ENCODE results near the gene ZC3H6. TPM values are rescaled to one million over a fixed set of nuclear protein-coding genes. Genes with fewer than 3 reads are reported as not detected.
"Not testable (repeated sequence)": the region's sequence is repeated elsewhere in the genome, so short reads cannot be mapped to it uniquely, and the experiment has no call there.

Gene ZC3H6
- total RNA-seq, 1 experiment from 2014 or later = 8.7 TPM

- DNase-seq (ENCODE audit: extremely low read depth, low read depth) = no peak
Measured at GRCh38 chr2:112276954-112277353, 1.6 kb downstream of the ZC3H6 start.

- no peak for DNase-seq (ENCODE audit: extremely low read depth, low read depth)
Measured at GRCh38 chr2:112277596-112278220, 2.3 kb downstream of the ZC3H6 start.

GRCh38 chr2:112282066-112282465, 6.7 kb downstream of the ZC3H6 start:
- not testable (repeated sequence) for DNase-seq (ENCODE audit: extremely low read depth, low read depth)

- DNase-seq (ENCODE audit: extremely low read depth, low read depth) = not testable (repeated sequence)
Measured at GRCh38 chr2:112283535-112283934, 8.1 kb downstream of the ZC3H6 start.

- DNase-seq (ENCODE audit: extremely low read depth, low read depth) = no peak
Measured at GRCh38 chr2:112290088-112290487, 14.7 kb downstream of the ZC3H6 start.

- no peak for DNase-seq (ENCODE audit: extremely low read depth, low read depth)
Measured at GRCh38 chr2:112290648-112291047, 15.3 kb downstream of the ZC3H6 start.

- DNase-seq (ENCODE audit: extremely low read depth, low read depth) = no peak
Measured at GRCh38 chr2:112293636-112294401, 18.4 kb downstream of the ZC3H6 start.

GRCh38 chr2:112295407-112296078, 20.1 kb downstream of the ZC3H6 start:
- no peak for DNase-seq (ENCODE audit: extremely low read depth, low read depth)

- no peak for DNase-seq (ENCODE audit: extremely low read depth, low read depth)
Measured at GRCh38 chr2:112296407-112296806, 21.0 kb downstream of the ZC3H6 start.

- DNase-seq (ENCODE audit: extremely low read depth, low read depth) = no peak
Measured at GRCh38 chr2:112301171-112301584, 25.8 kb downstream of the ZC3H6 start.

GRCh38 chr2:112301973-112302372, 26.6 kb downstream of the ZC3H6 start:
- no peak for DNase-seq (ENCODE audit: extremely low read depth, low read depth)

GRCh38 chr2:112304298-112304941, 29.0 kb downstream of the ZC3H6 start:
- no peak for DNase-seq (ENCODE audit: extremely low read depth, low read depth)

GRCh38 chr2:112305132-112305531, 29.7 kb downstream of the ZC3H6 start:
- DNase-seq (ENCODE audit: extremely low read depth, low read depth) = no peak

- no peak for DNase-seq (ENCODE audit: extremely low read depth, low read depth)
Measured at GRCh38 chr2:112310906-112311305, 35.5 kb downstream of the ZC3H6 start.

- no peak for DNase-seq (ENCODE audit: extremely low read depth, low read depth)
Measured at GRCh38 chr2:112311932-112312331, 36.5 kb downstream of the ZC3H6 start.

GRCh38 chr2:112312821-112313220, 37.4 kb downstream of the ZC3H6 start:
- DNase-seq (ENCODE audit: extremely low read depth, low read depth) = no peak

GRCh38 chr2:112314856-112315255, 39.5 kb downstream of the ZC3H6 start:
- DNase-seq (ENCODE audit: extremely low read depth, low read depth) = no peak

GRCh38 chr2:112317303-112318158, 42.1 kb downstream of the ZC3H6 start:
- no peak for DNase-seq (ENCODE audit: extremely low read depth, low read depth)

GRCh38 chr2:112318515-112318914, 43.1 kb downstream of the ZC3H6 start:
- DNase-seq (ENCODE audit: extremely low read depth, low read depth) = no peak
